Activated CD4-positive, alpha-beta T cell treated with anti-CD3 and anti-CD28 coated beads, Interleukin-2, amount 50 U/mL, for 16 hours (primary cell): Measurements from ENCODE around the gene TFEB.

Experiments used
- DNase-seq: peaks from one replicate; pipeline ENCODE4 v3.0.0-alpha.2; 2020

TFEB gene

DNA sequence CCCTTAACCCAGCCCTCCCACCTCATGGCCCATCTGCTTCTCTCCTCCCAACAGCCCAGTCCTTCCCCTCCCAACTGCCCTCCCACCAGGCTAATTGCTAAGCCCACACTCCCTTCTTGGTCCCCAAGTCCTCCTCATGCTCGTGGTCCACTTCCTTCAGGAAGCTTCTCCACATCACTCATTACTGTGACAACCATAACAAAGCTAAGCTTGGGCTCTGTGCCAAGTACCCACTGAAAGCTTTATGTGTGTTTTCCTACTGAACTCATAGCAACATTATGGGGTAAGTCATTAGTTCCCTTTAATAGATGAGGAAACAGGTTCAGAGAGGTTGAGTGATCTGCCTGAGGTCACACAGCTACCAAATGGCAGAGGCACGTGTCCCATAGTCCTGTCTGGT lies 28.1 kb upstream of the TFEB start:
- no peak for DNase-seq

GRCh38 chr6:41759905-41760579 lies 24.6 kb upstream of the TFEB start:
- DNase-seq, result no peak

DNA sequence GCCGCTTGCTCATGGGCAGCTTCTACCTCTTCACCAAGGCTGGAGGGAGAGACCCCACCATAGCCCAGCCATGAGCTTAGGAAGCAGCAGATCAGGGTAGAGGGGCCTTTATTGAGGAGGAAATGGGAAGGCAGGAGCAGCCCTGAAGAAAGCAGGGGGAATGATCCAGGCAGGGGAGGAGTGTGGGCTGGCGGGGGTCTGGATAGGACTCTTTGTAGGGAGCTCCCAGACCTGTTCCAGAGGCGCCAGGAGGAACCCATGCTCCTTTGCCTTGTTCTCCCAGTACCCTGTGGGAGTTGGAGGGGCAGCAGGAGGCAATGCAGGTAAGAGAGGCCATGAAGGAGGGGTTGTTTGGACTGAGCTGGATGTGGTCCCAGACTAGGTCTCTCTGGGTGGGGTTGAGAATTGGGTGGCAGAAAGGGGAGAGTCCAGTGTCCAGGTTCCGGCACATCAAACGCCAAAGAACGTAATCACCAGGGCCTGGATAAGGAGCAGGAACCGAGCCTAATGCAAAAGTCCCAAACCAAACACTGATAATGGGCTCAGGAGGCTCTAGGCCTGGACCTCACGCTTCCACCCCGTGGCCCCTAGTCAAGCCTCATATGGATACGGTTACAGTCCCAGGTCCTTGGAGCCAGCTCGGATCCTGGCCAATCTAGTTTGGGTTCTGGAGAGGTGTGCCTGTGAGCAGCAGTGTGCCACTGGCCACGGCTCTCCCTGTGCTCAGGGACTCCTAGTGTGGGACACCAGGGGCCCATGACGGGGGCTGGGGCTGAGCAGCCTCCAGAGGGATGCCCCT lies 23.9 kb upstream of the TFEB start:
- DNase-seq, result no peak

DNA sequence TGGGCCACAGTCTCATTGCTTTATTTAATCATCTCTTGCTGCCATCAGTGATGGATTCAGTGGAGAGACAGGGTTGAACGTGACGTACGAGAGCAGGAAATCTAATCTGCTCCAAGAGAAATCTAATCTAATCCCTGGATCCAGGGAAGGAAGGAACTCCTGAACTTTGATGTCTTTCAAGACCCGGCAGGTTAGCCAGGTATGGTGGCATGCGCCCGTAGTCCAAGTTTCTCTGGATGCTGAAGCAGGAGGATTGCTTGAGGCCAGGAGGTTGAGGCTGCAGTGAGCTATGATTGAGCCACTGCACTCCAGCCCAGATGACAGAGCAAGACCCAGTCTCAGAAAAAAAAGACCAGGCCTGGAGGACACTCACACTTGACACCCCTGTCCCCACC lies 23.2 kb upstream of the TFEB start:
- no peak for DNase-seq

DNA sequence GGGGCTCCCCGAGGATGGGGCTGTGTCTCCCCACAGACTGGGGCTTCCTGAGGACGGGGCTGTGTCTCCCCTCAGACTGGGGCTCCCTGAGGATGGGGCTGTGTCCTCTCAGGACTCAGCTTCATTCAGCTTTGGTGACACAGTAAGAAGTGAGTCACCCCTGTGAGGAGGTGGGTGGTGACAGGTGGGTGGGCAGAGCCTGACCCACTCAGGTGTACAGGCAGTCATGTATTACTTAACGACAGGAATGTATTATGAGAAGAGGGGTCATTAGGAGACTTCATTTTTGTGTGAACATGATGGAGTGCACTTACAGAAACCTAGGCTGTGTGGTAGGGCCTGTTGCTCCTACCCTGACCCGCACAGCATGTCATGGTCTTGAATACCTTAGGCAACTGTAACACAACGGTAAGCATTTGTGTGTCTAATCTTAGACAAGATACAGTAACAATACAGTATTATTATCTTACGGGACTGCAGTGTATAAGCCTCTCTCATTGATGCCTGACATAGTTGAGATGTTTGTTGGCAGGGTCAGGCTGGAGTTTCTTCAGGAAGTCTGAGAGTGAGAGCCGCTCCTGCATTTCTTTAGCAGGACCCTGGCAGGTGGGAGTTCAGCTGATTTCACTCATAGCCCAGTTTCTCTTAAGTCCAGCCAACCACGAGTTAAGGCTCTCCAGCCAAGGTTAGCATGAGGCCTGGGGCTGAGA lies 22.7 kb upstream of the TFEB start:
- no peak for DNase-seq

DNA sequence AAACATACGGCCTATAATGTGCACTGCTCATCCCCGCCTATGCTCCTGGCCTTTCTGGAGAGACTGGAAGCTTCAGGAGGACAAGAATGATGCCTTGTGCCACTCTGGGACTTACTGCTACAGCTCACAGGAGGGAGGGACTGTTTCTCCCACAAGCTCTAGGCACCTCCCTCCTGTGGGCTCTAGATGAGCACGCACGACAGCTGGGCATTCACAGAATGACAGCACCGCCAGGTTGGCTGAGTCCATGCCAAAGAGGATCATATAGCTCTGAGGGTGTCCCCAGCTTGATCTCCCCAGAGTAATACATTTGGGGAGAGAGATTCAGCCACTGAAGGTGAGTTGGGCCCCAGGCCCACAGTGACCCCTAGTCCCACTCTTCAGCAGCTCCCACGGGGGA lies 21.9 kb upstream of the TFEB start:
- no peak for DNase-seq

DNA sequence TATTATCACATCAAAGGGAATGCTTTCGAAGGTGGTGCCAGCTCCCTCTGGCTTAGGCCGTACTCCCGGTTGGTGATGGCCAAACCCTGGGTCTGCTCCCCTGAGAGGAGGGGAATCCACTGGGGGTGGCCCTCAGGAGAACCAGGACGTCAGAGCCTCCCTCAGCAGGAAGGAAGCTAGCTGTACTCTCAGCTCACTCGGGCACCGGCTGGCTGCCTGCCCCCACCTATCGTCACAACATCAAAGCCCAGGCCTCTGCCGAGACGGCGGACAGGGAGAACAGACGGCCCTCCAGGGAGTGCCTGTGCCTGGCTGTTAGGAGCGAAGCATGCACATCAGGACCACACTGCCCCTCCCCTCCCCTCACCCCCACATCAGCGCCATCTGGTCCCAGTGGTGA lies 20.9 kb upstream of the TFEB start:
- no peak for DNase-seq

- no peak for DNase-seq
Measured at GRCh38 chr6:41755895-41756294, 20.5 kb upstream of the TFEB start.

- no peak for DNase-seq
Measured at GRCh38 chr6:41750374-41750773, 15.0 kb upstream of the TFEB start.

DNA sequence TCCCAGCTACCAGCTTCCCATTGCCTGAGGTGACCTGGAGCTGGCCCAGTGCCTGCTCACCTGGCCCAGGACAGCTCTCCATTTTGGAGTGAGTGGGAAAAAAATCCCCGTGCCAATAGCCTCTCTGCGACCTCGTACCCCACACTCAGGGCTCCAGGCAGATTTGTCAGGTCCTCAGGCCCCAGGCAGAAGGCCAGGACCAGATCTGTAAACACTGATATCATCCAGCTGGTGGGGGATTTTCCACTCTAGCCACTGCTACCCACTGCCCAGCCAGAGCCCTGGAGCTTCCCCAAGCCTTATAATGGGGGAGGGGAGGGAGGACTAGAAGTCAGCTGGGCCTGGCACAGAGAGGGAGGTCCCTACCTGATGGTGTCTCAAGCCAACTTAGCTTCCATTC lies 13.1 kb upstream of the TFEB start:
- DNase-seq, result no peak

DNA sequence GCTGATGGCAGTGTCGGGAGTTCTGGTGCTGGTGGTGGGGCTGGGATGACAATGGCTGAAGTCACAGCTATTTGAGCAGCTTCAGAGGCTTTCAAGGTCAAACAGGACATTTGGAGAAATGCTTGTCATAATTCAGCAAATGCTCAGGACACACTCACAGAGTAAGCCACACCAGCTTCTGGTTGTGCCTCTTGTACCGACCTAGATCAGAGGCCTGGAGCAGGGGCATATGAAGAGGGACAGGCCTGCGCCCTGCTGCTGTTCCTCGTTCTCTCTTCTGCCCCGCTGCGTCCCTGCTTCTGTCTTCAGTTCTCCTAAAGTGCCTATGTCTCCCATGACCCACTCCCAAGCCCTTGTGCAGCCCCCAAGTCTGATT lies 12.7 kb upstream of the TFEB start:
- no peak for DNase-seq

GRCh38 chr6:41747256-41748101 lies 12.1 kb upstream of the TFEB start, which contains the start of gene PGC:
Gene PGC, minus strand, starts transcription at chr6:41747397. Its CDS starts 63 bp downstream, at chr6:41747334.
- no peak for DNase-seq

DNA sequence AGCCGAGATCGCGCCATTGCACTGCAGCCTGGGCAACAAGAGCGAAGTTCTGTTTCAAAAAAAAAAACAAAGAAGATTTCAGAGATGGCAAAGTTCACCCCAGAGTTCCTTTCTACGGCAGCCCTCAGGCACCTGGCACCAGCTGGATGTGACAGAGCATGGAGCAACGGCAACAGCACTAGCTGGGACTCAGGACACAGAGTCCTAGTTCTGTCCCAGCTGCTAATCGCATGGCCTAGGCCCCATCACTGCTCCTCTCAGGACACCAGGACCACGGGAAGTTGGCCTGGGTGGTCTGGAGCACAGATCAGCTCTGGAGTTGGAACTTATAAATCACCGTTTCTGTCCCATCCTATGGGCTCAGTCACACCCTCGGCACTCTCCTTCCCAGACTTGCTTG lies 10.7 kb upstream of the TFEB start:
- no peak for DNase-seq

- DNase-seq, result no peak
Measured at GRCh38 chr6:41744236-41744787, 8.9 kb upstream of the TFEB start.

GRCh38 chr6:41743406-41744235 lies 8.2 kb upstream of the TFEB start:
- no peak for DNase-seq

GRCh38 chr6:41741625-41742490 lies 6.5 kb upstream of the TFEB start:
- DNase-seq, result no peak

DNA sequence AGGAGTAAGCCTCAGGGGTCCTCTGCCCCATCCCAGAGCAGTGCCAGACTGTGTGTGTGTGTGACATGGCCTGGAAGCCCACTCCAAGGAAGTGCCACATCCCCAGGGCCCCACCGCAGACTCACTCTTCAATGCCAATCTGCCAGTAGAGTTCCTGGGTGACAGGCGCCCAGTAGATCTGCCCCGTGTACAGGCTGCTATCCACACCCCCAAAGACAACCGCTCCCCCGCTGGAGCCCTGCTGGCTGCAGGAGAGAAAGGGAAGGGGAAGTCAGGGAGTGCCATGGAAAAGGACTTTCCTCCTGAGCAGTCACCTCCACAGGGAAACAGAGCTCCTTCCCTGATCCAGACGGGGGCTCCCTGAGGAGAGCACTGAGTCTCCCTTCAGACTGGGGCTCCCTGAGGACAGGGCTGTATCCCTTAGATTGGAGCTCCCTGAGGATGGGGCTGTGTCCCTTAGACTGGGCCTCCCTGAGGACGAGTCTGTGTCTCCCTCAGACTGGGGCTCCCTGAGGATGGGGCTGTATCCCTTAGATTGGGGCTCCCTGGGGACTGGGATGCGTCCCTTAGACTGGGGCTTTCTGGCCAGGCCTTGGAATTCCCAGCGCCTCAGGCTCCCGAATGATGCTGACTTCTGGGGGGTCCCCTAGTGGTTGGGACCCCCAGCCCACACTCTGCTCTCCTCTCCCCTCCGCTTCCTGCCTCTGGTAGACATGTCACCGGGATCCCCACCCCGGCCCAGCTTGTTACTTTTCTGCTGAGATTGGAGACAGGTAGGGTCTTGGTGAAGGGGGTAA lies 5.2 kb upstream of the TFEB start:
- DNase-seq, result no peak

GRCh38 chr6:41739041-41739440 lies 3.6 kb upstream of the TFEB start:
- DNase-seq, result no peak

DNA sequence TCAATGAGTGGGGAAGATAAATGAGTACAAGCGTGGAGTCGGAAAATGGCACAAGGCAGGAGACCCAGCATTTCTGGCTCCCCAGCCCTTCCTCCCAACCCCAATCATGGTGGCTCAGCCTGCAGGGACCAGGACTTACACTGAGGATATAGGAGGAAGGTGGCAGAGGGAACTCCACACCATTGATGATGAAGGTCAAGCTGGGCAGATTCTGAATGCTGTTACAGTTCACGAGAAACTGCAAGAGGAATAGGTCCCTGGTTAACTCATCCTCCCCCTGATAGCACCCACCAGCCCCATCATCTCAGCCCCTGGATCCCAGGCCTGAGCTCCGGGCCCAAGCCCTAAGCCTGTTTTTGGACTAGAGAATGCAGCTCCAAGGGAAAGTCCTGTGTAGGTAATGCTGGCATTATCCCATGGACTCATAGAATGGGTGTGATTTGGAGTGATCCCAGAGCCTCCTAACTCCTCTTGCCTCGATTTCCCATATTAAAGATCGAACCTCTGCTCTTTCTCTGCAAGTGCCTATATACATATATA lies 2.3 kb upstream of the TFEB start:
- no peak for DNase-seq
